ENCODE data around the gene NRG4.
A peak's percentile ranks its signal among the peaks of the same experiment; 100 is the strongest.

NRG4 gene

DNA sequence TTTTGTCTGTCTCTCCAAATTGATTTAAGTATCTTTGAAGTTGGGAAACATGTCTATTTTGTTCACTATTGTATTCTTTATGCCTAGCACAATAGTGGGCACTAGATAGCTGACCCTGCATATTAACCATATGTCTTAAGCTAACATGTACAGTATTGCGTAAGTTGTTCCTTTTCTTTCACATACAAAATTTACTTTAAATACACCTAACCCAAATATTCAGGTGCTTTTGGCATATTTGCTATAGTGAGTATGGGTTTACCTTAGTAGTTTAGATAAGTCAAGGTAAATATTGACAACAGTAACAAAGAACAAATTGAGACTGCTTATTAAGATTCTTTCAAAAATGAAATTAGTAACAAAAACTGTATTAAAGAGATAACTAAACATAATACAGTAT lies 50.9 kb downstream of the NRG4 start:
- Histone ChIP-seq H3K27me3 (no peaks in the 10 kb centered on the region), H3K9me3 (no peaks in the 10 kb centered on the region), H3K4me1 (no peaks in the 10 kb centered on the region), H3K9ac (no peak overlapping the region), H3K27ac (no peak overlapping the region), H3K36me3 (no peaks in the 10 kb centered on the region), H3K4me3 (no peak overlapping the region), H4K20me1 (no peaks in the 10 kb centered on the region), H3K4me2 (no peak overlapping the region)
- TF ChIP-seq Cebpa-rat (IDR thresholded peaks at IDR 0.05), result peak; percentile 65; the same call in 1 of the 2 replicates

DNA sequence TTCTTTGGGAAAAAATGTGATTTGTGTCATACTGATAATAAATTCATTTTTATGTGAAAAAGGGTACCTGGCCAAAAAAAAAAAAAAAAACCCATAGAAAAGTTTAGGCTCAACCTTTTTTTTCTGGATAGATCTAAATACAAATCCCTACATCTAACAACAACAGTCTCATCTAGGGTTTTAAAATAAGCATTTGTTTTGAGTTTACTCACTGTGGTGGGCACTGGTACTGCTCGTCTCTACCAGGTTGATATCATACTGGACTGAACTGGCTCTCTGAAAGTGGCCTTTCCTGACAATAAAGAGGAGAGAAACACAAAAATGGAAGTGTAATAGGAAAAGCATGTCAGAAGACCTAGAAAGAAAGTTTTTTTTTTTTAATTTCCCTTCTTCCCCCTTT lies 56.5 kb downstream of the NRG4 start:
- no peak for TF ChIP-seq Cebpa-rat (IDR thresholded peaks at IDR 0.05)
- no peak overlapping the region for H3K4me3 ChIP-seq

DNA sequence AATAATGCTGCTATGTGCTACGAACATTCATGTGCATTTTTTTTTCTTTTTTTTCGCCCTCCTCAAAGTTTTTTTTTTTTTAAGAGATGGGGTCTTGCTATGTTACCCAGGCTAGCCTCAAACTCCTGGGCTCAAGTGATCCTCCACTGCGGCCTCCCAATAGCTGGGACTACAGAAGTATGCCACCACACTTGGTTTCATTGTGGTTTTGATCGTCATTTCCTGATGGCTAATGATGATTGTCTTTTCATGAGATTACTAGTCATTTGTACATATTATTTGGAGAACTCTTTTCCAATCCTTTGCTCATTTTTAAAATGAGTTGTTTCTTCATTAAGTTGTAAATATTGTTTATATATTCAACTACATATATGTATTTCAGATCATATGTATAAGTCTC lies 59.7 kb downstream of the NRG4 start:
- Histone ChIP-seq H3K27ac (no peak overlapping the region), H3K9ac (no peak overlapping the region), H3K36me3 (no peaks in the 10 kb centered on the region), H3K4me1 (no peaks in the 10 kb centered on the region), H4K20me1 (no peaks in the 10 kb centered on the region), H3K9me3 (no peaks in the 10 kb centered on the region), H3K4me3 (no peak overlapping the region), H3K27me3 (no peaks in the 10 kb centered on the region), H3K4me2 (no peak overlapping the region)
- no peak for TF ChIP-seq Cebpa-rat (IDR thresholded peaks at IDR 0.05)

More for the DNA sequence above, 56.5 kb downstream of the NRG4 start:
- Histone ChIP-seq H3K9me3 (no peaks in the 10 kb centered on the region), H3K4me2 (no peak overlapping the region), H3K27ac (no peak overlapping the region), H3K27me3 (no peaks in the 10 kb centered on the region), H3K9ac (no peak overlapping the region), H3K36me3 (no peaks in the 10 kb centered on the region), H4K20me1 (no peaks in the 10 kb centered on the region), H3K4me1 (no peaks in the 10 kb centered on the region)

DNA sequence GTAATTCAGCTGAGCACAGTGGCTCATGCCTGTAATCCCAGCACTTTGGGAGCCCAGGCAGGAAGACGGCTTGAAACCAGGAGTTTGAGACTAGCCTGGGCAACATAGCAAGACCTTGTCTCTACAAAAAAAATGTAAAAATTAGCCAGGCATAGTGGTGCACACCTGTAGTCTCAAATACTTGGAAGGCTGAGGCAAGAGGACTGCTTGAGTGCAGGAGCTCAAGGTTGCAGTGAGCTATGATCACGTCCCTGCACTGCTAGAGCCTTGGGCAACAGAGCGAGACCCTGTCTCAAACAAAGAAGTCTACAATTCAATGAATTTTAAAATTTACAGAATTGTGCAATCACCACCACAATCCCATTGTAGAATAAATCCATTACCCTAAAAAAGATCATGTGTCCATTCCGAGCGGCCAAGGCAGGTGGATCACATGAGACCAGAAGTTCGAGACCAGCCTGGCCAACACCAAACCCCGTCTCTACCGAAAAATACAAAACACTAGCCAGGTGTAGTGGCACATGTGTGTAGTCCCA lies 63.4 kb downstream of the NRG4 start:
- no peak overlapping the region for H3K4me2 ChIP-seq
- 0 out of 2 replicates have a peak, but pooled peaks cover 5% of the 10 kb centered on the region for H3K4me1 ChIP-seq
- 0 out of 2 replicates have a peak, but pooled peaks have one; percentile 37 for TF ChIP-seq Cebpa-rat (IDR thresholded peaks at IDR 0.05)

DNA sequence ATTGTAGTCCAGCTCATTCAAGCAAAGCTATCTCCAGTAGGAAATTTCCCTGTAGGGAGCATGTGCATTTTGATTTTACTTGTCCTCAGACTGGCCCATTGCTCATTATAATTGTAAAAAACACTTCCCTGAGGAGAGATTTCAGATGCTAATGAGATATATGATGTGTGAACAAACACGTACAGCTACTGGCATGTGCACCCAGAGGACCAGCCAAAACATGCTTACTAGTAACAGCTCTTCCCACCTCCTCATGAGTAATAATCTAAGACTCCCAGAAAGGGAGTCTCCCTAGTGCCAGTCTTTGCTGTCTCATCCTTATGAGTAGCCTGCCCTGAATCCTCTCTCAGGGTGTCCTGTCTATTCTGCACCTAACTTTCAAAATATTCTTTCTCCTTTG lies 65.1 kb downstream of the NRG4 start:
- H3K4me3 ChIP-seq, result no peak overlapping the region
- H3K9me3 ChIP-seq, result no peaks in the 10 kb centered on the region
- H3K27me3 ChIP-seq, result no peaks in the 10 kb centered on the region
- H3K27ac ChIP-seq, result no peak overlapping the region
- no peak for TF ChIP-seq Cebpa-rat (IDR thresholded peaks at IDR 0.05)
- 0 out of 2 replicates have a peak, but pooled peaks cover 5% of the 10 kb centered on the region for H3K4me1 ChIP-seq
- no peak overlapping the region for H3K4me2 ChIP-seq
- H3K36me3 ChIP-seq, result no peaks in the 10 kb centered on the region
- no peak overlapping the region for H3K9ac ChIP-seq
- H4K20me1 ChIP-seq, result no peaks in the 10 kb centered on the region

More for the DNA sequence above, 63.4 kb downstream of the NRG4 start:
- H3K27ac ChIP-seq, result no peak overlapping the region
- H3K36me3 ChIP-seq, result no peaks in the 10 kb centered on the region
- no peaks in the 10 kb centered on the region for H4K20me1 ChIP-seq
- H3K9me3 ChIP-seq, result no peaks in the 10 kb centered on the region
- no peak overlapping the region for H3K9ac ChIP-seq
- H3K4me3 ChIP-seq, result no peak overlapping the region
- no peaks in the 10 kb centered on the region for H3K27me3 ChIP-seq

DNA sequence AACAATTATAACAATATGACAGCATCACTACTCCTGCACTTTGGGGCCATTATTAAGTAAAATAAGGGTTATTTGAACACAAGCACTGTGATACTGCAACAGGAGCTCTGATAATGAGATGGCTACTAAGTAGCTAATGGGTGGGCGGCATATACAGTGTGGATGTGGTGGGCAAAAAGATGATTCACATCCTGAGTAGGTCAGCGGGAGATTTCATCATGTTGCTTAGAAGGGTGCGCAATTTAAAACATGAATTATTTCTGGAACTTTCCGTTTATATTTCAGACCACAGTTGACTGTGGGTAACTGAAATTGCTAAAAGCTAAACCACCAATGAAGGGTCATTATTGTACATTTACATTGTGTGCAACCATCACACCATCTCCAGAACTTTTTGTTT lies 66.3 kb downstream of the NRG4 start:
- TF ChIP-seq Cebpa-rat (IDR thresholded peaks at IDR 0.05), result no peak
- Histone ChIP-seq H3K27me3 (no peaks in the 10 kb centered on the region), H3K9ac (no peak overlapping the region), H4K20me1 (no peaks in the 10 kb centered on the region), H3K4me3 (no peak overlapping the region), H3K4me2 (no peak overlapping the region), H3K36me3 (no peaks in the 10 kb centered on the region), H3K9me3 (no peaks in the 10 kb centered on the region), H3K27ac (no peak overlapping the region), H3K4me1 (0 out of 2 replicates have a peak, but pooled peaks cover 5% of the 10 kb centered on the region)

DNA sequence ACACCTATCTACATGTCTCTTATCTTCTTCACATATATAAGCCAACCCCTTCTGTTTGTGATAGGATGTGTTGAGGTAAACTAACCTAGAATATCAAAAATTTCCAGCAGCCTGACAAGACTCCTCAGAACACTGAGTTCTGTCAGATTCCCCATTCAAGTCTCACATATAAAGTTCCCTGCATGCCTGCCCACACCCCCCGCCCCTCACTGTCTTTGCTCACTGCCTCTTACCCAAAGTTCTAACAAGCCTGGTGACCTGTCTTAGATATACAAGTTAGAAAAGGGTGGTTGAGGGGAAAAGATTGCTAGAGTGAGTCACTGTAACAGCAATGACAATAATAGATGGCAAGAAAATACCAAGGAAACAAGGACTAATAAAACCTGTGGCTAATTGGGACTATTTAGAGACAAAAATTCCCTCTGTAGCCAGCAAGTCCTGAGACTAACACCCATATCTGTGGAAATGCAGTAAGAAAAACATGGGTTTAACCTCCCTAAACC lies 68.5 kb downstream of the NRG4 start:
- Histone ChIP-seq H3K27me3 (no peaks in the 10 kb centered on the region), H3K36me3 (no peaks in the 10 kb centered on the region; the same call in 1 of the 2 replicates), H3K9me3 (no peaks in the 10 kb centered on the region), H3K4me3 (no peak overlapping the region), H3K27ac (no peak overlapping the region), H3K4me1 (0 out of 2 replicates have a peak, but pooled peaks cover 5% of the 10 kb centered on the region), H4K20me1 (no peaks in the 10 kb centered on the region), H3K4me2 (no peak overlapping the region), H3K9ac (no peak overlapping the region)
- no peak for TF ChIP-seq Cebpa-rat (IDR thresholded peaks at IDR 0.05)

DNA sequence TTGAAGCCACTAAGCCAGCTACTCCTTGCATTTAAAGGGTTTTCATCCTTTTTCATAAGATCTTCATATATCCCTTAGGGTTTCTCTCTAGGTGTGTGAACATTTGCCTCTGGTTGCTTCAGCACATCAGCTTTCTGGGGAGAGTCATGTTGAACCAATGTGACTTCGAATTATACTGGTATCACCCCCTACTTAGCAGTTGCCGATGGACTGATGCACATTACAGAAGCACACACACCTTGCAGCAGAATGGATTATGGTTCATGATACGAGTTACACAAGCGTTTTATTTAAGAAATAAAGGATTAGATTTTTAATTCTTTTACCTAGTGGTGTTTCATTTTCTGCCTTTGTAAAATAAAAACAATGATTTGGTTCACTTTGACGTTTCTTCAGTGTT lies 69.0 kb downstream of the NRG4 start:
- Histone ChIP-seq H3K4me2 (no peak overlapping the region), H3K4me3 (no peak overlapping the region), H3K27me3 (no peaks in the 10 kb centered on the region), H3K36me3 (no peaks in the 10 kb centered on the region; the same call in 1 of the 2 replicates), H3K9me3 (no peaks in the 10 kb centered on the region), H3K27ac (no peak overlapping the region), H3K9ac (no peak overlapping the region), H4K20me1 (no peaks in the 10 kb centered on the region), H3K4me1 (0 out of 2 replicates have a peak, but pooled peaks cover 5% of the 10 kb centered on the region)
- no peak for TF ChIP-seq Cebpa-rat (IDR thresholded peaks at IDR 0.05)

DNA sequence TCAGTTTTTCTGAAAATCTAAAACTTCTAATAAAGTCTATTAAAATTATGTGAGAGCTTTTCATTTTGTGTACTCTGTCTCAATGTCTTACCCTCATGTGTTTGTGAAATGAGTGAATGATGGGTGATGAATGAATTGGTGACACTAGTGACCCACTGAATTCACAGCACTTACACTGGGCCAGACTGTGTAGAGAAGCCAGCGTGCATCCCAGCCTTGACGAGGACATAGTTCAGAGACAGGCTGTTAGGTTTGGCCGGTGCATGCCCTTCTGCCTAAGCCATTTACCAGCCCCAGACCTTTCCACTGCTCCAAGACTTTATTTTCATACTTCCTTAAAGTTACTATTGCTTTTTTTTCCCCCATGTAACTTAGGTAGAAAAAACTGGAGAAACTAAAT lies 69.8 kb downstream of the NRG4 start:
- 0 out of 2 replicates have a peak, but pooled peaks cover 5% of the 10 kb centered on the region for H3K4me1 ChIP-seq
- H3K36me3 ChIP-seq, result peaks cover 6% of the 10 kb centered on the region
- no peaks in the 10 kb centered on the region for H3K27me3 ChIP-seq
- no peak overlapping the region for H3K4me2 ChIP-seq
- no peak overlapping the region for H3K9ac ChIP-seq
- no peaks in the 10 kb centered on the region for H3K9me3 ChIP-seq
- H4K20me1 ChIP-seq, result no peaks in the 10 kb centered on the region
- H3K27ac ChIP-seq, result no peak overlapping the region
- H3K4me3 ChIP-seq, result no peak overlapping the region
- no peak for TF ChIP-seq Cebpa-rat (IDR thresholded peaks at IDR 0.05)

DNA sequence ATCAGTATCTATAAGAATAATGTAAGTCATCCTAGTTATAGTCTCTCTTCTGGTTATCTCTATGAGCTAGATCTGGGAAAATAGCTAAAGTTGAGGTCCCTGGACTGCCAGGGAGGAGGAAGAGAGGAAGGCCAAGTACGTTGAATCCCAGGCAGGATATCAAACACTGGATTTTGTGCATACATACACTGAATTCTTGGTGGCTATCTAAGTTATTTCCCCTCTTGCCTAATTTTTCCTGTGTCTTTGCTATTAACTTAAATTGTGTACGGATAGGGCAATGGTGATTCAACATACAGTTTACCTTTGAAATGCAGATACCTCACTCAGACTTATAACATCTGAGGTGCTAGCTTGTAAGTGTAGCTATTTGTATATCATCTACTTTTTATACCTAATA lies 81.4 kb downstream of the NRG4 start:
- peaks cover 29% of the 10 kb centered on the region; the same call in 1 of the 2 replicates for H4K20me1 ChIP-seq
- H3K27ac ChIP-seq, result no peak overlapping the region
- no peak overlapping the region for H3K9ac ChIP-seq
- H3K9me3 ChIP-seq, result no peaks in the 10 kb centered on the region
- H3K4me3 ChIP-seq, result no peak overlapping the region
- TF ChIP-seq Cebpa-rat (IDR thresholded peaks at IDR 0.05), result no peak
- H3K27me3 ChIP-seq, result no peaks in the 10 kb centered on the region
- peaks cover 75% of the 10 kb centered on the region for H3K36me3 ChIP-seq
- peaks cover 22% of the 10 kb centered on the region for H3K4me1 ChIP-seq
- H3K4me2 ChIP-seq, result no peak overlapping the region
